Myocyte (in vitro differentiated cells): Measurements from ENCODE around the gene TMEM222. TPM values are rescaled to one million over a fixed set of nuclear protein-coding genes. Genes with fewer than 3 reads are reported as not detected.
A peak's percentile ranks its signal among the peaks of the same experiment; 100 is the strongest.

Source experiments
- DNase-seq: peaks from one replicate; pipeline ENCODE4 v3.0.0-alpha.2; 2012; ENCODE audit warnings: low read depth
- total RNA-seq: library from RNA; depleted of rRNA; stranded (reverse); fragments of >200 nt; gene quantifications from 2 replicates; pipeline ENCODE4 v1.2.3, GENCODE V29; 2014

TMEM222 gene
- total RNA-seq, 1 donor from 2014 or later: 37.8 TPM

GRCh38 chr1:27306071-27306470 lies 15.9 kb upstream of the TMEM222 start:
- DNase-seq: no peak

GRCh38 chr1:27306892-27307761 lies 14.8 kb upstream of the TMEM222 start:
- DNase-seq: no peak

GRCh38 chr1:27307874-27308598 lies 13.9 kb upstream of the TMEM222 start:
- DNase-seq: peak; percentile 17

- DNase-seq: no peak
Observed at GRCh38 chr1:27314169-27314568, 7.8 kb upstream of the TMEM222 start.

- DNase-seq: no peak
Observed at GRCh38 chr1:27314737-27315136, 7.2 kb upstream of the TMEM222 start.

GRCh38 chr1:27316860-27317259 lies 5.1 kb upstream of the TMEM222 start:
- no peak for DNase-seq

GRCh38 chr1:27318136-27318535 lies 3.8 kb upstream of the TMEM222 start:
- DNase-seq: no peak

- DNase-seq: peak; percentile 77
Observed at GRCh38 chr1:27318596-27318995, 3.4 kb upstream of the TMEM222 start.

- no peak for DNase-seq
Observed at GRCh38 chr1:27322569-27323240, 742 bp downstream of the TMEM222 start.

GRCh38 chr1:27325286-27325685 lies 3.3 kb downstream of the TMEM222 start:
- DNase-seq: no peak

- no peak for DNase-seq
Observed at GRCh38 chr1:27327964-27328363, 6.0 kb downstream of the TMEM222 start.

- no peak for DNase-seq
Observed at GRCh38 chr1:27330786-27331185, 8.8 kb downstream of the TMEM222 start.

GRCh38 chr1:27331426-27331825 lies 9.5 kb downstream of the TMEM222 start:
- DNase-seq: no peak

- DNase-seq: no peak
Observed at GRCh38 chr1:27331922-27332321, 10.0 kb downstream of the TMEM222 start.

- peak; percentile 53 for DNase-seq
Observed at GRCh38 chr1:27332536-27333281, 10.7 kb downstream of the TMEM222 start.

GRCh38 chr1:27333717-27334279 lies 11.8 kb downstream of the TMEM222 start:
- DNase-seq: no peak

- no peak for DNase-seq
Observed at GRCh38 chr1:27335506-27336422, 13.8 kb downstream of the TMEM222 start.

GRCh38 chr1:27336756-27337155 lies 14.8 kb downstream of the TMEM222 start:
- no peak for DNase-seq

GRCh38 chr1:27338751-27339150 lies 16.8 kb downstream of the TMEM222 start:
- no peak for DNase-seq

- DNase-seq: no peak
Observed at GRCh38 chr1:27339213-27339612, 17.2 kb downstream of the TMEM222 start.
